Endothelial cell (in vitro differentiated cells): ENCODE measurements around the gene TPPP2. TPM values are rescaled to one million over a fixed set of nuclear protein-coding genes. Genes with fewer than 3 reads are reported as not detected.

Experiments used
- DNase-seq: peaks from one replicate; pipeline ENCODE4 v3.0.0; 2021; ENCODE audit warnings: low spot score
- H3K27ac Mint-ChIP-seq: one replicate; pipeline ENCODE4 v1.8.0; 2021; ENCODE audit warnings: mixed read lengths, inconsistent platforms; ENCODE audit not compliant: unreplicated experiment
- H3K27me3 Mint-ChIP-seq: one replicate; pipeline ENCODE4 v1.8.0; 2021; ENCODE audit warnings: mild to moderate bottlenecking, moderate library complexity, mixed read lengths, inconsistent platforms; ENCODE audit not compliant: unreplicated experiment
- H3K36me3 Mint-ChIP-seq: one replicate; pipeline ENCODE4 v1.8.0; 2021; ENCODE audit warnings: mild to moderate bottlenecking, low read depth, mixed read lengths, inconsistent platforms; ENCODE audit not compliant: unreplicated experiment
- H3K4me1 Mint-ChIP-seq: one replicate; pipeline ENCODE4 v1.8.0; 2021; ENCODE audit warnings: mild to moderate bottlenecking, mixed read lengths, inconsistent platforms; ENCODE audit not compliant: unreplicated experiment
- H3K4me3 Mint-ChIP-seq: one replicate; pipeline ENCODE4 v1.8.0; 2021; ENCODE audit warnings: mild to moderate bottlenecking, mixed read lengths, inconsistent platforms; ENCODE audit not compliant: unreplicated experiment
- H3K9me3 Mint-ChIP-seq: one replicate; pipeline ENCODE4 v1.8.0; 2021; ENCODE audit warnings: mixed read lengths, inconsistent platforms; ENCODE audit not compliant: unreplicated experiment
- CTCF ChIP-seq: fragments of 200-600 bp; sonication (generic); IDR thresholded peaks from one replicate; pipeline ENCODE4 v1.5.0; 2021; ENCODE audit warnings: antibody characterized with exemption; ENCODE audit not compliant: unreplicated experiment
- total RNA-seq: library from RNA; stranded (reverse); fragmentation: NEBNext Ultra II Directional; extraction: Animal tissue kit (Norgen Biotek cat#: 25700); gene quantifications from one replicate; pipeline ENCODE4 v1.2.1, GENCODE V29; 2021; ENCODE audit not compliant: unreplicated experiment

The TPPP2 gene
- total RNA-seq, 1 donor from 2014 or later, result 0.62 TPM

DNA sequence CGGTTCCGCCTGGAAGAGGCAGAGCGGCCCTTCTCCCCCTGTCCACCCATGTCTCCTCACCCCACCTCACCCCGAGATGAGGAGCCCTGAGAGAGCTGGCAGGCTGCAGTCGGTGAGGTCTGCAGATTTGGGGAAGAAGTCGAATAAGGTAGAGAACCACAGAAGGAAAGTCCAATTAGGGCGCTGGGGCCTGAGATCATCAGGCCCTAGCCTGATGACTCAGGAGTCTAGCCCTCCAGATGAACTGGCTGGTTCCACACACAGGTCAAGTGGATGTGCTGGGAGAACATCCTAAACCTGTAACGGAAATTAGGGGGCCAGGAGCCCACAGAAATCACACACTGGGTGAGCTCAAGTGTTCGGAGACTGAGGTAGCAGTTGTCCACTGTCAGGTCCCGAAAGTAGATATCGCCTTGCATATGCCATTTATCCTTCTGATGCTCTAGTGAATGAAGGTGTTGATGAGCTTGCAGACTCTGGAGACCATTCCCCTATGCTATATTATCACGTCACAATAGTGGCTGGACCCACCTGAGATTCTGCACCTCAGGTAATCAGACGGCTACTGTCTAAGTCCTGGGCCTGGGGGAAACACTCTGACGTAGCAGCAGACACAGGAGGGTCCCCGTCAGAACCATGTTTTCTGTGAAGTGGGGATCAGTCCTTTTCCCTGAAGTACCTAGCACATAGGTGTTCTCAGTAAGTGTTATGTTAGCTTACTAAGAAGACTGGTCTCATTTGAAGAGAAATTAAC, 41.1 kb upstream of the TPPP2 start:
- no peak for TF ChIP-seq CTCF
- peaks cover 5% of the 10 kb centered on the region for H3K27me3 Mint-ChIP-seq
- peak overlapping the region; percentile 56 for H3K4me3 Mint-ChIP-seq
- no peak for DNase-seq
- H3K9me3 Mint-ChIP-seq, result no peaks in the 10 kb centered on the region
- peak overlapping the region; percentile 67 for H3K27ac Mint-ChIP-seq
- H3K4me1 Mint-ChIP-seq, result peaks cover 21% of the 10 kb centered on the region
- H3K36me3 Mint-ChIP-seq, result peaks cover 10% of the 10 kb centered on the region

DNA sequence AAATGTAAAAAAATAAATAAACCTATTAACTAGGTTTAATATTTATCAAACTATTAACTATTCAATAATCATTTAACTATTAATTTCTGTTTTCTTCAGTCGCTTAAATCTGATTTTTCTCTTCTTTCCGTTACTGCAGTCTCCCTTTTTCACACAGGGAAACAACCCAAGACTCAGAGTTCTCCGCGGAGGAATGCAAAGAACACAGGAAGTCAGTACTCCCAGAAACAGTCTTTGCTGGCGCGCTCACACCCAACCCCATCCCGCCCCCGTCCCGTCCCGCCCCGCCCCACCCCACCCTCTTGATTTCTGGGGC, 40.6 kb upstream of the TPPP2 start:
- H3K27me3 Mint-ChIP-seq, result peaks cover 5% of the 10 kb centered on the region
- peak overlapping the region; percentile 79 for H3K4me3 Mint-ChIP-seq
- H3K27ac Mint-ChIP-seq, result no peak overlapping the region
- peaks cover 11% of the 10 kb centered on the region for H3K36me3 Mint-ChIP-seq
- TF ChIP-seq CTCF, result no peak
- DNase-seq, result no peak
- no peaks in the 10 kb centered on the region for H3K9me3 Mint-ChIP-seq
- peaks cover 17% of the 10 kb centered on the region for H3K4me1 Mint-ChIP-seq

DNA sequence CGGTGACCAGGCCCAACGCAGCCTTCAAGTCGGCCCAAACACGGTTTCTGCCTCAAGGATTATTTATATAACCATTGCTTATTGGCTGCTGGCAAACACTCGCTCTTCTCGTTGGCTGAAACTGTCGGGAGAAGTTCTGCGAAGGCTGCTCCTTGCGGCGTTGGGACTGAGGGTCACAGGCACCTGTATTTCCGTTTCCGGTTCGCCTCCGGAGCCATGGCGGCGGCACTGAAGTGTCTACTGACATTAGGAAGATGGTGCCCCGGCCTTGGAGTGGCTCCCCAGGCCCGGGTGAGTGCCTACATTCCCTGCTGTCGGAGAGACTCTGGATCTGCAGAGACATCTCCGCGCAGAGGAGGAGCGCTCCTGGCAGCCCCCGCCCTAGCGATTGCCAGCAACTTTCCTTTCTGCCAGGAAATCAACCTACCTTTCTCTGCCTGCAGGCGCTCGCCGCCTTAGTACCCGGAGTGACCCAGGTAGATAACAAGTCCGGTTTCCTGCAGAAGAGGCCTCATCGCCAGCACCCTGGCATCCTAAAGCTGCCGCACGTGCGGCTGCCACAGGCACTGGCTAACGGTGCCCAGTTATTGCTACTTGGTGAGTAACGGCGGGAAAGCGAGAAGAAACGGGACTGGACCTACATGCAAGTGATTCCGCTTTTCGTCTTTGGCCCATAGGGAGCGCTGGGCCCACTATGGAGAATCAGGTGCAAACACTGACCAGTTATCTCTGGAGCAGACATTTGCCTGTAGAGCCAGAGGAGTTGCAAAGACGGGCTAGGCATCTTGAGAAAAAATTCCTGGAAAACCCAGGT, 40.0 kb upstream of the TPPP2 start, which contains the start of gene METTL17:
TSS of gene METTL17 (plus strand) at position 194 of the 814 bp plus-strand sequence. CDS start at position 217, 23 bp downstream.
- Mint-ChIP-seq H3K9me3 (no peaks in the 10 kb centered on the region), H3K27me3 (peaks cover 5% of the 10 kb centered on the region), H3K27ac (peak within 1 kb of the TSS; percentile 82), H3K4me1 (peaks cover 15% of the 10 kb centered on the region), H3K4me3 (peak within 1 kb of the TSS; percentile 90), H3K36me3 (peaks cover 15% of the 10 kb centered on the region)
- peak; percentile 74 for DNase-seq
- TF ChIP-seq CTCF, result no peak

- H3K4me3 Mint-ChIP-seq, result no peak overlapping the region
- no peaks in the 10 kb centered on the region for H3K27me3 Mint-ChIP-seq
- no peak for TF ChIP-seq CTCF
- H3K27ac Mint-ChIP-seq, result no peak overlapping the region
- H3K9me3 Mint-ChIP-seq, result no peaks in the 10 kb centered on the region
- H3K4me1 Mint-ChIP-seq, result peaks cover 17% of the 10 kb centered on the region
- DNase-seq, result no peak
- H3K36me3 Mint-ChIP-seq, result peaks cover 23% of the 10 kb centered on the region
Measured at GRCh38 chr14:20996521-20996920, 33.5 kb upstream of the TPPP2 start.

- no peak for DNase-seq
- no peaks in the 10 kb centered on the region for H3K27me3 Mint-ChIP-seq
- no peak overlapping the region for H3K4me3 Mint-ChIP-seq
- no peak overlapping the region for H3K27ac Mint-ChIP-seq
- H3K4me1 Mint-ChIP-seq, result peaks cover 14% of the 10 kb centered on the region
- peaks cover 19% of the 10 kb centered on the region for H3K36me3 Mint-ChIP-seq
- TF ChIP-seq CTCF, result no peak
- H3K9me3 Mint-ChIP-seq, result no peaks in the 10 kb centered on the region
Measured at GRCh38 chr14:20997115-20997514, 32.9 kb upstream of the TPPP2 start.
